ENCODE data around the gene MAN1A2. TPM values are rescaled to one million over a fixed set of nuclear protein-coding genes. Genes with fewer than 3 reads are reported as not detected.

The MAN1A2 gene
- total RNA-seq, 4 donors from 2014 or later = 18.1 to 37.4 (median 26.3) TPM

DNA sequence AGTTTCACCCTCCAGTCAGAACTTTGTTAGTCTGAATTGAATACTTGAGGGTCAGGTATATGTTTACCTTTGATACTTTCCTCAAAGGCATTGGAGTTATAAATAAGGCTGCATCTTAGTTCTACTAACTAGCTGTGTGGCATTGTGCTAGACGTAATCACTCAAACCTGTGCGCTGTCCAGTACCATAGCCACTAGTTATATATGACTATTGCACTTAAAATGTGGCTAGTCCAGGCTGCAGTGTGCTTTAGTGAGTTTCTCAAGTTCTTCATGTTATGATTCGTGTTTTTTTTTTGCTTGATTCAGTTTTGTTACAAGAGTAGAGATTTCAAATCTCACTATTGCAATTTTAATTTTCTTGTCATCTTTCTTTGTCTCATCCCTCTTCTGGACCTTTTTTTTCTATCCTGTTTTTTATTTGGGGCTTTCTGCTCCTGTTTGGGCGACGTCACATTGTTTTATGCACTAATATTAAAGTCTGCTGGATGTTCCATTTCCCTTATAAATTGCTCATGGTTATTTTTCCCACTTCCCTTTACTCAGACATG is 5.7 kb downstream of the MAN1A2 start:
- no peak for DNase-seq
- no peak overlapping the region for H3K27ac ChIP-seq
- no peak for TF ChIP-seq CTCF (IDR thresholded peaks at IDR 0.05)
- TF ChIP-seq POLR2A (IDR thresholded peaks at IDR 0.05) = no peak
- H3K27me3 ChIP-seq = no peaks in the 10 kb centered on the region
- no peaks in the 10 kb centered on the region for H3K36me3 ChIP-seq
- 85 to 86% methylated on average over 5 of the region's 5 CpGs for WGBS, 2 donors
- H3K4me3 ChIP-seq = no peak overlapping the region
- no peaks in the 10 kb centered on the region for H3K9me3 ChIP-seq
- H3K4me1 ChIP-seq = peaks cover 0 to 44% (median 11%) of the 10 kb centered on the region in 3 donors
- intact Hi-C loops (cut with DNase I) = no loop called here

DNA sequence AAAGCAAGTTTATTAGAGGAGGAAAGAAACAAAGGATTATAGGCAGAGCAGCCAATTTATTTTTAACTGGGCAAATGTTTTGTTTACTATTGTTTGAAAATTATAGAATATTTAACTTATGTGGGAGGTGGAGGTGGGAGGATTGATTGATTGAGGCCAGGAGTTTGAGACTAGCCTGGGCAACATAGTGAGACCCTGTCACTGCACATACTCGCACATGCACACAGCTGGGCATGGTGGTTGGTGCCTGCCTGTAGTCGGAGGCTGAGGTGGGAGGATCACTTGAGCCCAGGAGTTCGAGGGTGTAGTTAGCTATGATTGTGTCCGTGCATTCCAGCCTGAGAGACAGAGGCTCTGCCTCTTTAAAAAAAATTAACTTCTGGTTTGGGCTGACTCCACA is 6.7 kb downstream of the MAN1A2 start:
- no peaks in the 10 kb centered on the region for H3K9me3 ChIP-seq
- peaks cover 0 to 36% (median 11%) of the 10 kb centered on the region in 3 donors for H3K4me1 ChIP-seq
- H3K4me3 ChIP-seq = no peak overlapping the region
- 56 to 59% methylated on average over 4 of the region's 4 CpGs for WGBS, 2 donors
- no peak for DNase-seq
- H3K27ac ChIP-seq = no peak overlapping the region
- H3K27me3 ChIP-seq = no peaks in the 10 kb centered on the region
- H3K36me3 ChIP-seq = no peaks in the 10 kb centered on the region
- intact Hi-C loops (cut with DNase I) = no loop called here
- no peak for TF ChIP-seq CTCF (IDR thresholded peaks at IDR 0.05)
- no peak for TF ChIP-seq POLR2A (IDR thresholded peaks at IDR 0.05)

GRCh38 chr1:117375327-117375726 is 8.1 kb downstream of the MAN1A2 start:
- no peaks in the 10 kb centered on the region for H3K36me3 ChIP-seq
- no peak for TF ChIP-seq POLR2A (IDR thresholded peaks at IDR 0.05)
- TF ChIP-seq CTCF (IDR thresholded peaks at IDR 0.05) = no peak
- intact Hi-C loops (cut with DNase I) = no loop called here
- no peaks in the 10 kb centered on the region for H3K27me3 ChIP-seq
- WGBS, 2 donors = 83 to 94% methylated on average over 1 of the region's 1 CpG
- H3K27ac ChIP-seq = no peak overlapping the region
- peaks cover 0 to 22% (median 11%) of the 10 kb centered on the region in 3 donors for H3K4me1 ChIP-seq
- H3K9me3 ChIP-seq = no peaks in the 10 kb centered on the region
- DNase-seq = no peak
- H3K4me3 ChIP-seq = no peak overlapping the region

- TF ChIP-seq CTCF (IDR thresholded peaks at IDR 0.05) = no peak
- TF ChIP-seq POLR2A (IDR thresholded peaks at IDR 0.05) = no peak
- WGBS, 2 donors = 72 to 100% methylated on average over 2 of the region's 2 CpGs
- intact Hi-C loops (cut with DNase I) = no loop called here
- no peak for DNase-seq
- Histone ChIP-seq H3K9me3 (peaks cover 0 to 19% (median 6%) of the 10 kb centered on the region in 3 donors), H3K27me3 (no peaks in the 10 kb centered on the region), H3K36me3 (no peaks in the 10 kb centered on the region), H3K4me1 (peaks cover 0 to 15% (median 3%) of the 10 kb centered on the region in 3 donors), H3K4me3 (no peak overlapping the region), H3K27ac (no peak overlapping the region)
These were observed 19.9 kb downstream of the MAN1A2 start for GRCh38 chr1:117387060-117387633.

DNA sequence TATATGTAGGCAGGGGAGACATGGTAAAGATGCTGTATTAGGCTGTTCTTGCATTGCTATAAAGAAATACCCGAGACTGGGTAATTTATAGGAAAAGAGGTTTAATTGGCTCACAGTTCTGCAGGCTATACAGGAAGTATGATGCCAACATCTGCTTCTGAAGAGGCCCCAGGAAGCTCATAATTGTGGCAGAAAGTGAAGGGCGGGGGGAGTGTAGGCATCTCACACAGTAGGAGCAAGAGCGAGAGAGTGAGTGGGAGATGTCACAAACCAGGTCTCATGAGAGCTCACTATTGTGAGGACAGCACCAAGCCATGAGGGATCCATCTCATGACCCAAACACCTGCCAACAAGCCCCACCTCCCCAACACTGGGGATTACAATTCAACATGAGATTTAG is 21.1 kb downstream of the MAN1A2 start:
- whole genome bisulfite sequencing, 2 donors = 88 to 90% methylated on average over 3 of the region's 3 CpGs
- peaks cover 0 to 24% (median 3%) of the 10 kb centered on the region in 3 donors for H3K4me1 ChIP-seq

More for the DNA sequence above, 21.1 kb downstream of the MAN1A2 start:
- no peak overlapping the region for H3K4me3 ChIP-seq
- DNase-seq = no peak
- no peaks in the 10 kb centered on the region for H3K36me3 ChIP-seq
- peaks cover 0 to 12% (median under 1%) of the 10 kb centered on the region in 3 donors for H3K9me3 ChIP-seq
- no peak overlapping the region for H3K27ac ChIP-seq
- TF ChIP-seq POLR2A (IDR thresholded peaks at IDR 0.05) (no peak), CTCF (IDR thresholded peaks at IDR 0.05) (no peak)
- H3K27me3 ChIP-seq = no peaks in the 10 kb centered on the region
- intact Hi-C loops (cut with DNase I) = no loop called here
